Stimulated activated CD8-positive, alpha-beta memory T cell treated with anti-CD3 and anti-CD28 coated beads, Interleukin-7, amount 100 ng/mL, for 4 hours (primary cell): Measurements from ENCODE around the gene PPM1M.
"Not testable (repeated sequence)": the region's sequence is repeated elsewhere in the genome, so short reads cannot be mapped to it uniquely, and the experiment has no call there.

Source experiments
- DNase-seq, 2 donors: peaks; one replicate each; pipeline ENCODE4 v3.0.0-alpha.2; 2020; ENCODE audit warnings: low read depth in 2 of 2

The PPM1M gene

DNA sequence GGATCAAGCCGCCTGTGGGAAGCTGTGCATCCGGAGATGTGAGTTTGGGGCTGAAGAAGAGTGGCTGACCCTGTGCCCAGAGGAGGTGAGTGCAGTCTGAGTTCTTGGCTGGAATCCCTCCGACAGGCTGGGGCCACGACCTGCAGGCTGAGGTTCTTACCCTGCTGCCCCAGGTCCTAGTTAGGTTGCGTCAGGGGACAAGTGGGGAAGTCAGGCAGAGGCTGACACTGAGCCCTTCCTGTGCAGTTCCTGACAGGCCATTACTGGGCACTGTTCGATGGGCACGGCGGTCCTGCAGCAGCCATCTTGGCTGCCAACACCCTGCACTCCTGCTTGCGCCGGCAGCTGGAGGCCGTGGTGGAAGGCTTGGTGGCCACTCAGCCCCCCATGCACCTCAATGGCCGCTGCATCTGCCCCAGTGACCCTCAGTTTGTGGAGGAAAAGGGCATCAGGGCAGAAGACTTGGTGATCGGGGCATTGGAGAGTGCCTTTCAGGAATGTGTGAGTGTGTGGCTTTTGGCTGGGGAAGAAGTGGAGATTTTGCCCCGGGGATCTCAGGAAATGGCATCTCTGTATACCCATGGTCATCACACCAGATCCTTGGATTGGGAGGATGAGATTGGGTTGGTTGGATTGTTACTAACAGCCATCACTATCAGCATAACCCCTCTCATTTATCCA is 1.3 kb downstream of the PPM1M start:
- DNase-seq, result no peak

DNA sequence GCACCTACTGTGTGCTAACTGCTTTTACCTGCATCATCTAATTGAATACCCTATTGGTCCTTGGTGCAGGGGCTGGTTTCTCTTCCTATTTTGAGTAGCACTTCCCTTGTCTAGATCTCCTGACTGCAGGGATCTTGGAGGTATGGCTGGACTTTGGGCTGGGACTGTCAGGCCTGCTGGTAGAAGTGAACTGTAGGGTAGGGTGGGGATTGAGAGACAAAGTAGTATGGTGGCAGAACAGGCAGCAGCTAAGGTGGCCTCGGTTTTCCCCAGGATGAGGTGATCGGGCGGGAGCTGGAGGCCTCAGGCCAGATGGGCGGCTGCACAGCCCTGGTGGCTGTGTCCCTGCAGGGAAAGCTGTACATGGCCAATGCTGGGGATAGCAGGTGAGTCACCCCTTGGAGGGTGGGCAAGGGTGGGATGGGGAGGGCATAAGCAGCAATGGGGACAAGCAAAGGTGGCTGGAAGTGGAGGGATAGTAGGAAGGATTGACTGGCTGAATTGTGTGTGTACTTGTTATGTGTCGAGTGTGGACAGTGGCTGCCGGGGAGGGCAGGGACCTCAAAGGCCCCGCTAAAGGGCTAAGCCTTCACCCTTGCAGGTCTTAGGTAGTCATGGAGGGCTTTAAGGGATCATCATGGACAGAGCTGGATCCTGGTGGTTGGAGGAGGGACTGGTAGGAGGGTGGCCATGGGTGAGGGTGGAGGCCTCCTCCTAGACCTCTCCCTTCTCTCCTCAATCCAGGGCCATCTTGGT is 2.0 kb downstream of the PPM1M start:
- DNase-seq, result no peak

- no peak for DNase-seq
Measured at GRCh38 chr3:52248165-52248541, 2.6 kb downstream of the PPM1M start.

- no peak for DNase-seq
Measured at GRCh38 chr3:52248816-52249547, 3.4 kb downstream of the PPM1M start.

GRCh38 chr3:52249683-52250082 is 4.1 kb downstream of the PPM1M start:
- no peak for DNase-seq

- DNase-seq, result no peak
Measured at GRCh38 chr3:52250122-52250521, 4.6 kb downstream of the PPM1M start.

DNA sequence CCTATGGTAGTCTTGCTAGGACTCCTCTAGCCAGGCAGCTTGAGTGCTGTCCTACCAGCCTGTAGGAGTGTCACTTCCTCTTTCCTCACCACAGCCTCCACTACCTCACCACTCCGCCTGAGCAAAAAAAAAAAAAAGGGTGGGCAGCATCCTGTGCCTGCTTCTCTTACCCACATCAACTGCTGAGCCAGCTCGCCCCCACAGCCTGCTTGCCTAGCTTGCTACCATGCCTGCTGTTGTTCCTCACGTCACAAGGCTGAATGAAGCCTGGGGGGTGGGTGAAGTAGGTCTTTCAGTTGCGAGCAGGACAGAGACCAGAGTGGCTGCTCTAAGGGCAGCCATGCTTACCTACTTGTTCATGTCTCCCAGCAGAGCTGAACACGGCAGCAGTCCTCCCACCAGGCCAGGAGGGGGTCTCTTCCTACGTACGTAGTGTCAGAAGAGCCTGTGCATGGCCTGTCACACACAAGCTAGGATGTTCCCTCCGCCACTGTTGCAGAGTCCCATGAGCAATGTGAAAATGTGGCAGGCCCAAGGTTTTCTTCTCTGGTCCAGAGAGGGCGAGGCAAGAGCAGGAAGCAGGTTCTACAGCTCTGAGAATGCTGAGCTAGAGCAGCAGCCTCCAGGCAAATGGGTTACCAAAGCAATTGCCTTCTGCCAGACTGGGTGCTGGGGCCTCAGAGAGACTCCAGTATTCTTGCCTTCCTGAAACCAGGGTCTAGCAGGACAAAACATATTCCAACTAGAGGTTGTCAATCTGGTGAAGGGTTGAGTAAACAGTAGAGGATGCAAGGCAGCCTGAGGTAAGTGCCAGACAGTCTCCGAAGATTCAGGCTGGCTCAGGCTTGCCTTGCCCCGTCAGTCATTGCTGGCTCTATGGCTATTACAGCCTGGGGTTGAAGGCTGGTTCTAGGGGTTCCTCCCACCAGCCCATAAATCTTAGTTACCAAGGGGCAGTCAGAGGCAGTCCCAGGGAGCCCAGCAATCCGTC is 8.1 kb downstream of the PPM1M start:
- DNase-seq, result peak; percentile 81 to 84

DNA sequence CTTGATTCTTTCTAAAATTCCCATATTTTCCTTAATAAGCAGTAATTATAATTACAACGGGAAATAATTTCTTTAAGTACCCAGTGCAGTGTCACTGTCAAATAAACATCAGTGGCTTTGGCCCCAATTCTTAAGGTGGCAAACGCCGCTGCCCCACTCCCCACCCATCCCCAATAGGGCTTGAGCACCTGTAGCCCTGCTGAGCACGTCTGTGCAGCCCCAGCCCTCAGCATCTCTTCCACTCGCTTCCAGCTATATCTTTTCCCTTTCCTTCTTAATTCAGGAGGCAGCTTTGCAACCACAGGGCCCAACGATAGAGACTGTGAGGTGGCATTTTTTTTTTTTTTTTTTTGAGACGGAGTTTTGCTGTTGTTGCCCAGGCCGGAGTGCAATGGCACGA is 9.0 kb downstream of the PPM1M start:
- no peak for DNase-seq

DNA sequence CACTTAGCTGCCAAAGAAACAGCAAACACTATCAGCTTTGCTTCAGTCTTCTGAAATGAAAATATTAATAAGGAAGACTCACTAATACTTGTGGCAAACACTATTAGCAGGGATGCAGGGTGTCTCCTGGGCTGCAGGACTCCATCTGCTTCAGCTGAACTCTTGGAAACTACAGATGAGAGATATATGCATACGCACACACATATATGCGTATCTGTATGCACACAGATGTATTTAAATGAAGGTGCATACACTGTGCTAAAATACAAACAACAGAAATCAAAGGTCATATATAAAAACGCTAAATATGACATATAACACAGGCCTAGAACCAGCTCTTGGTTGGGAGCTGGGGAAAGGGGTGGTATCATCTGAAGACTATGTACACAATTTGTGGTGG is 10.6 kb downstream of the PPM1M start:
- DNase-seq, result no peak

DNA sequence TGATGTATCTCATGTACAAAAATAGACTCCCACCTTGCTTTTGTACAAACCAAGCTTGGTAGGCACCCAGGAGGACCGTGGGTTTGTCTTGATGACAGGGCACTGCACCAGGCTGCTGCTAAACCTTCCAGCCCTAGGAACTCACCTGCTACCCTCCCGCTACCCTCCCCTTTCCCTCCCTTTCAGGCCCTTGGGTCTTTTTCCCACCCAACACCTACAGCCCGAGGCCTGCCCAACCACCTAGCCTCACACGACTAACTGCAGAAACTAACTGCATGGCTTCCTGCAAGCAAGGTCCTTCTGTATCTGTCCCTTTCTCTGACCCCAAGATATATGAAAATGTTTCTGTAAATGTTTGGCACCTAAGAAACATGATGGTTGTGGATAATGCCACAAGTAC is 11.1 kb downstream of the PPM1M start:
- no peak for DNase-seq

DNA sequence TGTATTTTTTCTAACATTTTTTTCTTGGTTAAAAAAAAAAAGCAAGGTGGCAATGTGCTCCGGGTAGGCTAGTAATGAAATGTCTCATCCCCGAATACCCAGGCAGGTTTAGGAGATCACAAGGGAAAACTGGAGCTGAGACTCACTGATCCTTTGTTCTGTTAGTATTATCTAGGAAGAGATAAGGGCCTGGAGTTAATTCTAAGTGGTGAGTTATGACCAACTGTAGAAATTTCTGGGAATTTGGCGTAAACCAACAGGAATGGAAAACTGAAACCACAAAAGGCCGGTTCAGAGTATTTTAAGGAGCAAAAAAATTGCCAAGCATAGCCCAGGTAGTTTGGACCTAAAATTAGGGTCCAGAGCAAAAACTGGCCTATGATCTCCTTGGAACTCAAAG is 12.4 kb downstream of the PPM1M start:
- DNase-seq, result no peak

GRCh38 chr3:52259035-52259434 is 13.5 kb downstream of the PPM1M start:
- DNase-seq, result no peak

GRCh38 chr3:52259448-52259847 is 13.9 kb downstream of the PPM1M start:
- no peak for DNase-seq

- no peak for DNase-seq
Measured at GRCh38 chr3:52262447-52262846, 16.9 kb downstream of the PPM1M start.

- no peak for DNase-seq
Measured at GRCh38 chr3:52265387-52265786, 19.8 kb downstream of the PPM1M start.

DNA sequence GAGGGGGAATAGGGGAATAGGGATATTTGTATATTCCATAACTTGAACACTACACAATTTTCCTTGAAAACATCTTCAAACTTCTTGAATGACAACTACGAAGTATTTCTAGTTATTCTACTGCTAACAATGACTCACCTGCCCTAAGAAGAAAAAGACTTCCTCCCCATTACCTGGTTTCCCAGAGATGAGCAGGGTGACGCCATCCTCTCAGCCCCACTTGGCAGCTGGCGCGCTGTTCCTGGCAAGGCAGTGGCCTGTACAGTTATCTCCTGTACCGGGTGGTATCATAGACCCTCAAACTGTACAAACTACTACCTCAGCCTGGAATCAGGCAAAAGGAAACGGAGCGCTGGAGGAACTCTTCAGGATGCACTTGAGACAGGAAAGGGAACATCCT is 22.5 kb downstream of the PPM1M start:
- DNase-seq, result peak; percentile 58 to 63

GRCh38 chr3:52269776-52270175 is 24.2 kb downstream of the PPM1M start:
- DNase-seq, result no peak

DNA sequence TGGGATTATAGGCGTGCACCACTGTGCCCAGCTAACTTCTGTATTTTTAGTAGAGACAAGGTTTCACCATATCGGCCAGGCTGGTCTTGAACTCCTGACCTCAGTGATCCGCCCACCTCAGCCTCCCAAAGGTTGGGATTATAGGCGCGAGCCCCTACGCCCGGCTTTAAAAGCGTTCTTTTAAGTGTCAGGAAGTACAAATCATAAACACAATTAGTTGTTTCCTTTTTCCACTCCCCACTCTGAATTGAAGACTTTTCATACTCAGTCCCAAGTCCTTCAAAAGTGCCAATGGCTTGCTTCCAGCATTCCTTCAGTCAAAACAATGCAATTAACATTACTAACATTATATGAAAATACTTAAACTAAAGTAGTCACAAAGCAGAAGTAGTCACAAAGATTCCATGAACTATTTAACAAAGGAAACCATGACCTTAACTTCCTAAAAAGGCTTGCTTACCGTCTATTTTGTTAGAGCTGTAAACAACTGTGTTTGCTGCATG is 24.7 kb downstream of the PPM1M start:
- DNase-seq, result no peak

- not testable (repeated sequence) for DNase-seq
Measured at GRCh38 chr3:52272172-52272571, 26.6 kb downstream of the PPM1M start.

- no peak for DNase-seq
Measured at GRCh38 chr3:52272831-52273230, 27.3 kb downstream of the PPM1M start.

DNA sequence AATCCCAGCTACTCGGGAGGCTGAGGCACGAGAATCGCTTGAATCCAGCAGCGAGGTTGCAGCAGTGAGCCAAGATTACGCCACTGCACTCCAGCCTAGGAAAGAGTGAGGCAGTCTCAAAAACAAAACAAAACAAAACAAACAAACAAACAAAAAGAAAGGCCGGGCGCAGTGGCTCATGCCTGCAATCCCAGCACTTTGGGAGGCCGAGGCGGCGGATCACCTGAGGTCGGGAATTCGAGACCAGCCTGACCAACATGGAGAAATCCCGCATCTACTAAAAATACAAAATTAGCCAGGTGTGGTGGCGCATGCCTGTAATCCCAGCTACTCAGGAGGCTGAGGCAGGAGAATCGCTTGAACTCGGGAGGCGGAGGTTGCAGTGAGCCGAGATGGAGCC is 29.2 kb downstream of the PPM1M start:
- DNase-seq, result not testable (repeated sequence)
